PC-3 (cell line): Measurements from ENCODE around the gene FOXD2. TPM values are rescaled to one million over a fixed set of nuclear protein-coding genes. Genes with fewer than 3 reads are reported as not detected.

Source experiments
- ATAC-seq: fragments of 200-7000 bp; cut with Tn5 transposase; 2 replicates; pipeline ENCODE4 v1.9.1; 2020; ENCODE audit warnings: mild to moderate bottlenecking, moderate library complexity
- BruUV-seq: library from RNA; stranded (reverse); fragments of 400-500 nt; replicated peaks from 2 replicates; lab custom pipeline; 2021; lab: Mats Ljungman, UMichigan
- CTCF ChIA-PET: fragments of 300-600 bp; sonication (Branson Sonifier 250); formaldehyde crosslinking; loops from one replicate; lab custom pipeline; 2022; ENCODE audit warnings: antibody characterized with exemption; lab: Charles Lee
- POLR2A ChIA-PET: fragments of 300-600 bp; sonication (Branson Sonifier 250); formaldehyde crosslinking; loops from one replicate; lab custom pipeline; 2022; ENCODE audit warnings: antibody characterized with exemption; ENCODE audit not compliant: unreplicated experiment; lab: Charles Lee
- DNase-seq: peaks from one replicate; pipeline ENCODE4 v3.0.0-alpha.2; 2015
- H2AFZ ChIP-seq: fragments of 300-600 bp; sonication (generic); 2 replicates; pipeline ENCODE4 v1.6.0; 2016; ENCODE audit warnings: antibody characterized with exemption, low read length
- H3F3A ChIP-seq: fragments of 300-600 bp; sonication (generic); one replicate; pipeline ENCODE4 v1.6.0; 2017; ENCODE audit warnings: antibody characterized with exemption, low read length, control low read depth, mild to moderate bottlenecking; ENCODE audit not compliant: unreplicated experiment
- H3K27ac ChIP-seq: fragments of 300-600 bp; sonication (generic); 2 replicates; pipeline ENCODE4 v1.5.1; 2016; ENCODE audit warnings: mild to moderate bottlenecking, low read length
- H3K27me3 ChIP-seq: fragments of 300-600 bp; sonication (generic); 2 replicates; pipeline ENCODE4 v1.6.1; 2016; ENCODE audit warnings: low read length, mixed read lengths
- H3K36me3 ChIP-seq: fragments of 300-600 bp; sonication (generic); 2 replicates; pipeline ENCODE4 v1.6.1; 2016; ENCODE audit warnings: low read depth, mixed run types, low read length, mixed read lengths
- H3K4me1 ChIP-seq: fragments of 300-600 bp; sonication (generic); 2 replicates; pipeline ENCODE4 v1.5.1; 2016; ENCODE audit warnings: low read length; ENCODE audit not compliant: insufficient read depth
- H3K4me2 ChIP-seq: fragments of 300-600 bp; sonication (generic); 2 replicates; pipeline ENCODE4 v1.6.0; 2016; ENCODE audit warnings: low read length
- H3K4me3 ChIP-seq: fragments of 300-600 bp; sonication (generic); 2 replicates; pipeline ENCODE4 v1.5.1; 2016; ENCODE audit warnings: mild to moderate bottlenecking, low read length, mixed read lengths
- H3K79me2 ChIP-seq: fragments of 300-600 bp; sonication (generic); 2 replicates; pipeline ENCODE4 v1.6.1; 2017; ENCODE audit warnings: low read length, mixed read lengths
- H3K9ac ChIP-seq: fragments of 300-600 bp; sonication (generic); 2 replicates; pipeline ENCODE4 v1.6.0; 2016; ENCODE audit warnings: mild to moderate bottlenecking, low read length
- H3K9me2 ChIP-seq: fragments of 300-600 bp; sonication (generic); replicated peaks from 2 replicates; pipeline ENCODE4 v1.6.1; 2016; ENCODE audit warnings: mixed run types, low read length, mixed read lengths
- H3K9me3 ChIP-seq: fragments of 300-600 bp; sonication (generic); 2 replicates; pipeline ENCODE4 v1.6.1; 2016; ENCODE audit warnings: low read length, mixed read lengths
- H4K20me1 ChIP-seq: fragments of 300-600 bp; sonication (generic); 2 replicates; pipeline ENCODE4 v1.6.1; 2016; ENCODE audit warnings: low read length, mixed read lengths
- EZH2 ChIP-seq: fragments of 300-600 bp; sonication (generic); IDR thresholded peaks from one replicate; pipeline ENCODE4 v1.6.1; 2017; ENCODE audit warnings: antibody characterized with exemption, mild to moderate bottlenecking, low read length; ENCODE audit not compliant: unreplicated experiment
- EZH2phosphoT487 ChIP-seq: fragments of 300-600 bp; sonication (generic); IDR thresholded peaks from 2 replicates; pipeline ENCODE4 v1.6.1; 2018; ENCODE audit warnings: mild to moderate bottlenecking, antibody characterized with exemption, low read length, borderline replicate concordance
- intact Hi-C: fragments of 100-400 bp; cut with micrococcal nuclease; formaldehyde crosslinking; loops from 2 replicates; pipeline ENCODE4 v1.9.0; 2023
- total RNA-seq: library from RNA; depleted of rRNA; stranded (reverse); fragments of >200 nt; gene quantifications from 2 replicates; pipeline ENCODE4 v1.2.3, GENCODE V29; 2014
- TF ChIP-seq, protein P1 (sequence below): fragments of 300-600 bp; sonication (generic); conservative IDR thresholded peaks from 2 replicates; pipeline ENCODE4 v1.5.1; 2017; ENCODE audit warnings: antibody characterized with exemption, low read depth, mild to moderate bottlenecking, low read length

The FOXD2 gene
- total RNA-seq, 1 experiment from 2014 or later = 0.80 TPM

DNA sequence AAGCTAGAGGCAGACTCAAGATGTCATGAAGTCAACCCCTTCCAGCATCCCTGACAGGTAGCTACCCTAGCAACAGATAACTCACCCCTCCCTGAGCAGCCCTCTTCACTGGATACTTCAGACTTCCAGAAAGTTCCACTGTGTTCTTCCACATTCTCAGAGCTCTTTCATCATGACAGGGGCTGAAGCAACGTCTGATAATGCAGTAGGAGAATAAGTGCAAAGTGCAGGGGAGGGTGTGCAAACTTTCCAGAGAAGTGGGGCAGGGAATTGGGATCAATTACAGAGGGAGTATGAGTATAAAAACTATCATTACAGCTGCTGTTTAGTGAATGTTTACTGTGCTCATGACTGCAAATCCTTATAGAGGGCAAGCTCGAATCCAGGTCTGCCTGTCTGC, 48.1 kb upstream of the FOXD2 start:
- Histone ChIP-seq H3K9ac (no peak overlapping the region), H3F3A (no peaks in the 10 kb centered on the region), H3K36me3 (no peaks in the 10 kb centered on the region), H3K4me1 (peaks cover 6% of the 10 kb centered on the region; the same call in 1 of the 2 replicates), H3K27me3 (no peaks in the 10 kb centered on the region), H3K4me2 (no peak overlapping the region), H3K4me3 (no peak overlapping the region), H4K20me1 (no peaks in the 10 kb centered on the region), H3K9me2 (no peaks in the 10 kb centered on the region), H2AFZ (no peak overlapping the region), H3K9me3 (no peaks in the 10 kb centered on the region), H3K27ac (no peak overlapping the region), H3K79me2 (no peaks in the 10 kb centered on the region)
- no peak for TF ChIP-seq EZH2phosphoT487
- TF ChIP-seq, protein P1, sequence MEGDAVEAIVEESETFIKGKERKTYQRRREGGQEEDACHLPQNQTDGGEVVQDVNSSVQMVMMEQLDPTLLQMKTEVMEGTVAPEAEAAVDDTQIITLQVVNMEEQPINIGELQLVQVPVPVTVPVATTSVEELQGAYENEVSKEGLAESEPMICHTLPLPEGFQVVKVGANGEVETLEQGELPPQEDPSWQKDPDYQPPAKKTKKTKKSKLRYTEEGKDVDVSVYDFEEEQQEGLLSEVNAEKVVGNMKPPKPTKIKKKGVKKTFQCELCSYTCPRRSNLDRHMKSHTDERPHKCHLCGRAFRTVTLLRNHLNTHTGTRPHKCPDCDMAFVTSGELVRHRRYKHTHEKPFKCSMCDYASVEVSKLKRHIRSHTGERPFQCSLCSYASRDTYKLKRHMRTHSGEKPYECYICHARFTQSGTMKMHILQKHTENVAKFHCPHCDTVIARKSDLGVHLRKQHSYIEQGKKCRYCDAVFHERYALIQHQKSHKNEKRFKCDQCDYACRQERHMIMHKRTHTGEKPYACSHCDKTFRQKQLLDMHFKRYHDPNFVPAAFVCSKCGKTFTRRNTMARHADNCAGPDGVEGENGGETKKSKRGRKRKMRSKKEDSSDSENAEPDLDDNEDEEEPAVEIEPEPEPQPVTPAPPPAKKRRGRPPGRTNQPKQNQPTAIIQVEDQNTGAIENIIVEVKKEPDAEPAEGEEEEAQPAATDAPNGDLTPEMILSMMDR = no peak
- no peak for TF ChIP-seq EZH2
- BruUV-seq = no TSS peak
- POLR2A ChIA-PET = no interaction called here
- no peak for ATAC-seq
- DNase-seq = no peak
- CTCF ChIA-PET = interaction anchor here (0.6 to 2.2 kb wide), 2 partner anchors 48 to 76 kb away, joined by 3 to 17 read pairs; partner anchors contain the start of genes FOXD2 and STIL
- intact Hi-C loops = loop anchor here (1.0 kb wide), 2 partner anchors 35 to 337 kb away; no protein-coding TSS in a partner anchor

DNA sequence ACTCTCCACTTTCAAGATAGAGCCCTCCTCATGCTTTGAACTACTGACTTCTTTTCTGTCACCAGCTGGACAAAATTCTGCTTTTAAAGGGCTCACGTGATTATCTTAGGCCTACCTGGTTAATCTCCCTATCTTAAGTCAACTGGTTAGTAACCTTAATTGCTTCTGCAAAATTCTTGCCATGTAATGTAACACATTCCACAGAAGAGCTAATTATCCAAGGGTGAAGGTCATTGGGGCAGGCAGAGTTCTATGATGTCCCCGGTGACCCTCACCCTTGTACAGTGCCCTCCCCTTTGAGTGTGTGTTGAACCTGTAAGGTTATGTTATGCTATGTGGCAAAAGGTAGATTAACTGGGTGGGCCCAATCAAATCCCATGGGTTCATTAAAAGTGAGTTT, 47.0 kb upstream of the FOXD2 start:
- CTCF ChIA-PET = interaction anchor here (0.5 kb wide), 1 partner anchor 114 kb away, joined by 3 read pairs; no protein-coding TSS in a partner anchor
- H3K9me3 ChIP-seq = no peaks in the 10 kb centered on the region
- no peak for TF ChIP-seq EZH2phosphoT487
- TF ChIP-seq EZH2 = no peak
- H3F3A ChIP-seq = no peaks in the 10 kb centered on the region
- H3K27ac ChIP-seq = no peak overlapping the region
- H3K4me3 ChIP-seq = no peak overlapping the region
- no peak overlapping the region for H3K9ac ChIP-seq
- no peak for DNase-seq
- H3K79me2 ChIP-seq = no peaks in the 10 kb centered on the region
- POLR2A ChIA-PET = no interaction called here
- H3K27me3 ChIP-seq = no peaks in the 10 kb centered on the region
- H2AFZ ChIP-seq = no peak overlapping the region
- peaks cover 6% of the 10 kb centered on the region; the same call in 1 of the 2 replicates for H3K4me1 ChIP-seq
- no peaks in the 10 kb centered on the region for H4K20me1 ChIP-seq
- H3K36me3 ChIP-seq = no peaks in the 10 kb centered on the region
- BruUV-seq = no TSS peak
- no peak overlapping the region for H3K4me2 ChIP-seq
- ATAC-seq = no peak
- no peaks in the 10 kb centered on the region for H3K9me2 ChIP-seq
- intact Hi-C loops = no loop called here

DNA sequence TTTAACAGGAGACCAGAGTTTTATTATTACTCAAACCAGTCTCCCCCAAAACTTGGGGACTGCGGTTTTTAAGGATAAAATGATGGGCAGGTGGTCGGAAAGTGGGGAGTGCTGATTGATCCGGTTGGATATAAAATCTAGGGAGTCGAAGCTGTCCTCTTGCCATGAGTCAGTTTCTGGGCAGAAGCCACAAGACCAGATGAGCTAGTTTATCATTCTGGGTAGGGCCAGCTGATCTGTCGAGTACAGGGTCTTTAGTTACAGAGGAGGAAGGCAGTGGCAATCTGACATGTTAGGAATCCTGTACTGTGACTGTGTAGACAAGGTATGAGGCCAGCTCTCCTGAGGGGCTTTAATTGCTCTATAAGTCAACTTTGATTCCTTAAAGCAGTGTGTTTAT, 44.7 kb upstream of the FOXD2 start:
- POLR2A ChIA-PET = no interaction called here
- Histone ChIP-seq H4K20me1 (no peaks in the 10 kb centered on the region), H3K27ac (no peak overlapping the region), H3K4me3 (no peak overlapping the region), H3K4me1 (peaks cover 6% of the 10 kb centered on the region; the same call in 1 of the 2 replicates), H3K79me2 (no peaks in the 10 kb centered on the region), H3K9me2 (no peaks in the 10 kb centered on the region), H3K36me3 (no peaks in the 10 kb centered on the region), H3F3A (no peaks in the 10 kb centered on the region), H3K4me2 (peak overlapping the region; percentile 36; the same call in 1 of the 2 replicates), H2AFZ (no peak overlapping the region), H3K9ac (no peak overlapping the region), H3K9me3 (no peaks in the 10 kb centered on the region), H3K27me3 (no peaks in the 10 kb centered on the region)
- ATAC-seq = no peak
- TF ChIP-seq EZH2phosphoT487 (no peak), EZH2 (no peak)
- TF ChIP-seq, protein P1 = no peak
- CTCF ChIA-PET = no interaction called here
- peak; percentile 58 for DNase-seq
- intact Hi-C loops = no loop called here
- BruUV-seq = no TSS peak
